ENCODE results near the gene MXD1.

MXD1 gene

GRCh38 chr2:69961496-69961895, 46.6 kb downstream of the MXD1 start, which contains the start of gene ASPRV1:
ASPRV1 (minus strand) TSS chr2:69961631; CDS start chr2:69961436, 195 bp downstream.
- H3K4me3 ChIP-seq (ENCODE audit: low read length), result no peak within 1 kb of the TSS

GRCh38 chr2:69962986-69963730, 48.2 kb downstream of the MXD1 start:
- H3K4me3 ChIP-seq (ENCODE audit: low read length), result no peak overlapping the region
- no peak for TF ChIP-seq CTCF (IDR thresholded peaks at IDR 0.05; ENCODE audit: insufficient read depth, low read depth, low read length, missing control alignments)
- no peak for DNase-seq (ENCODE audit: low read depth)

More at GRCh38 chr2:69961496-69961895, 46.6 kb downstream of the MXD1 start, which contains the start of gene ASPRV1:
- no peak for DNase-seq (ENCODE audit: low read depth)
- TF ChIP-seq CTCF (IDR thresholded peaks at IDR 0.05; ENCODE audit: insufficient read depth, low read depth, low read length, missing control alignments), result no peak

- TF ChIP-seq CTCF (IDR thresholded peaks at IDR 0.05; ENCODE audit: insufficient read depth, low read depth, low read length, missing control alignments), result no peak
- no peak overlapping the region for H3K4me3 ChIP-seq (ENCODE audit: low read length)
- no peak for DNase-seq (ENCODE audit: low read depth)
Measured at GRCh38 chr2:69964353-69964841, 49.5 kb downstream of the MXD1 start.

GRCh38 chr2:69965756-69966445, 51.0 kb downstream of the MXD1 start:
- TF ChIP-seq CTCF (IDR thresholded peaks at IDR 0.05; ENCODE audit: insufficient read depth, low read depth, low read length, missing control alignments), result no peak
- peak; percentile 15 for DNase-seq (ENCODE audit: low read depth)
- no peak overlapping the region for H3K4me3 ChIP-seq (ENCODE audit: low read length)

GRCh38 chr2:69966496-69966895, 51.6 kb downstream of the MXD1 start:
- no peak for DNase-seq (ENCODE audit: low read depth)
- TF ChIP-seq CTCF (IDR thresholded peaks at IDR 0.05; ENCODE audit: insufficient read depth, low read depth, low read length, missing control alignments), result no peak
- no peak overlapping the region for H3K4me3 ChIP-seq (ENCODE audit: low read length)

GRCh38 chr2:69968609-69969008, 53.7 kb downstream of the MXD1 start:
- H3K4me3 ChIP-seq (ENCODE audit: low read length), result no peak overlapping the region
- no peak for DNase-seq (ENCODE audit: low read depth)
- TF ChIP-seq CTCF (IDR thresholded peaks at IDR 0.05; ENCODE audit: insufficient read depth, low read depth, low read length, missing control alignments), result no peak

Data from epithelial cell of esophagus (primary cell).